ENCODE measurements around the gene NXN.
"Not testable (repeated sequence)": the region's sequence is repeated elsewhere in the genome, so short reads cannot be mapped to it uniquely, and the experiment has no call there.

The NXN gene

DNA sequence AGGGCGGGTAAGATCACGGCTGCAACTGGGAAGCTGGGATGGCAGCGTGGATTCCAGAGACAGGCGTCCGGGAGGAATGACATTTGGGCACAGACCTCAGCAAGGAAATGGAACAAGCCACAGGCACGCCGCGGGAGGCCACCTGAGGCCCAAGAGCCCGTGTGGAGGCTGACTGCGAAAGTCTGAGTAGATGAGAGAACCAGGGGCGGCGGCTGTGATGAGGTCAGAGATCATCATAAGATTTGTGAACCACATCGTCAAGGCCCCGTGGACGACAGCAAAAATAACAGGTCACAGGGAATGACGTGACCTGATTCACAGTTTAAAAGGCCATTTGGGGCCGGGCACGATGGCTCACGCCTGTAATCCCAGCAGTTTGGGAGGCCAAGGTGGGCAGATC lies 149.2 kb downstream of the NXN start:
- no peak for DNase-seq (ENCODE audit: low spot score)

- not testable (repeated sequence) for DNase-seq (ENCODE audit: low spot score)
Observed at GRCh38 chr17:829614-830013, 150.0 kb downstream of the NXN start.

- DNase-seq (ENCODE audit: low spot score), result no peak
Observed at GRCh38 chr17:828761-829160, 150.8 kb downstream of the NXN start.

GRCh38 chr17:826778-827177 lies 152.8 kb downstream of the NXN start:
- DNase-seq (ENCODE audit: low spot score), result no peak

DNA sequence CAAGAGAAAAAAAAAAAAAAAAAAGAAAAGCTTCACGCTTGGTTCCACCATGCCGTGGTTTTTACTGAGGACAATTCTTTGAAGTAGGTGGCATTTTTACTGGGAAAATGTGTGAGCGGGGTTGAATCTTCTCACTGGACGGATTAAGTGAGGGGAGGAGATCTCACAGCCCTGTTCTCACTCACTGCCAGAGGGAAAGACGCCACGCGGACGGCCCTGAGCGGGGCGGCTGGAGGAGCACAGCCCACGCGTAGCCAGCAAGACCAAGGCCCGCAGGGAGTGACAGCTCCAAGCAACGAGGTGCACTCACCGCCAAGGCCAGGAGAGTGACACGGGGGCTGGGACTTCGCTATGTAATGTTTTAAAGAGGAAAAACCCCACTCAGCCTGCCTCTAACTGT lies 154.4 kb downstream of the NXN start:
- DNase-seq (ENCODE audit: low spot score), result no peak

- no peak for DNase-seq (ENCODE audit: low spot score)
Observed at GRCh38 chr17:824378-824777, 155.2 kb downstream of the NXN start.

- DNase-seq (ENCODE audit: low spot score), result no peak
Observed at GRCh38 chr17:823501-823902, 156.1 kb downstream of the NXN start.

DNA sequence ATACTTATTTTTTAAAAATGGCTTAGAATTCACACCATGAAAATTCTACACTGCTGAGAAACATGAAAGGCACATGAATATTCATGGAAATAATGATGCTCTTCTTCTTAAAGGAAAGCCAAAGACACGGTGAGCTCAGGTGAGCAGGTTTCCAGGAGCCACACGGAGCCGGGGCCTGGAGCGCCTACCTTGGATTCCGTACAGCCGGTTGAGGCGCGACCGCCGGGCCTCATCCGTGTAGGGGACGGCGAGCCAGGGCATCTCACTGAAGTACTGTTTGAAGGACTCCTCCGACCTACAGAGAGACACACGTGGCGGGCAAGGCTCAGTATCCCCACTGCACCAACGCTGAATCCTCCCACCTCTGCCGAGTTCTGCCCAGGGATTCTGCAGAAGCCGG lies 160.3 kb downstream of the NXN start:
- DNase-seq (ENCODE audit: low spot score), result no peak

GRCh38 chr17:814371-814770 lies 165.2 kb downstream of the NXN start:
- DNase-seq (ENCODE audit: low spot score), result no peak

DNA sequence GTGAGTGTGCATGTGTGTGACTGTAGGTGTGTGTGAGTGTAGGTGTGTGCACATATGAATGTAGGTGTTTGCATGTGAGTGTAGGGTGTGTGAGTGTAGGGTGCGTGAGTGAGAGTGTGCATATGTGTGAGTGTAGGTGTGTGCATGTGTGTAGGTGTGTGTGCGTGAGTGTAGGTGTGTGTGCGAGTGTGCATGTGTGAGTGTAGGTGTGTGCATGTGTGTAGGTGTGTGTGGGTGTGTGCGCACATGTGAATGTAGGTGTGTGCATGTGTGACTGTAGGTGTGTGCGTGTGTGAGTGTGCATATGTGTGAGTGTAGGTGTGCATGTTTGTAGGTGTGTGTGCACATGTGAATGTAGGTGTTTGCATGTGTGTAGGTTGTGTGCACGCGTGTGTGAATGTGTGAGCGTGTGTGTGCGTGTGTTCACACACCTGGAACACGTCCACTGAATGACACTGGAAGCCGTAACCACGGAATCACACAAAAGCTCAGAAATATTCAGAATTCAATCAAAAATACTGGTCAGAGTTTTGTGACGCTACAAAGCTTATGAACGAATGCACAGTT lies 166.9 kb downstream of the NXN start:
- DNase-seq (ENCODE audit: low spot score), result no peak

DNA sequence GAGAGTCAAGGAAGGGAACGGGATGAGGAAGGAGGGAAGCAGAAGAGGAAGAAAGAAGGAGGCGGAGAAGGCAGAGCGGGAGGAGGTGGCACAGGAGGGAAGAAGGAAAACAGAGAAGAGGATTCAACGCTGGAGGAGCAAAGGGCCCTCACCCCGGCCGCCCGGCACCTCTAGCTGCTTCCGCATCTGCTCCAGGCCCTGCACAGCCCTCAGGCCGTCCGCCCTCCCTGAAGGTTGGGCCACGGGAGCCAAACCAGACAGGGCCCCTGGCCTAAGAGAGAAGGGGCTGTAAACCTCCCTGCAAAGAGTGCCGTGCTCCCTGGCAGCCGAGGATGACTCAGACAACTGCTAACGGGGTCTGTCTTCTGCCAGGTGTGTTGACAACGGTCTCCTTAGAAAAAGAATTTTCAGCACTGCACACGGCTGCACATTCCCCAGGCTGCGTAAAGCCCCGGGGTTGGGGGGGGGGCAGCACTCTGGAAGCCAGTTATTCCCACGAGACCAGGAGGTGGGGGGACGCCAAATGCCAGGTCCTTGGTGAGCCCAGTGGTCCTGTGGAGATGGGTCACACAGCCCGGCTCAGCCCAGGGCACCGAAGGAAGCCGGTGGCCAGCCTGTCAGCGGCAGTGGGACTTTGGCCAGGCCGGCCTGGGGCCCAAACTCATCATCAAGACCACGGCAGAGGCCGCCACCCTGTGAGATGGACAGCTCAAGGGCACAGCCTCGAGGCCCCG lies 168.4 kb downstream of the NXN start:
- no peak for DNase-seq (ENCODE audit: low spot score)

- no peak for DNase-seq (ENCODE audit: low spot score)
Observed at GRCh38 chr17:807523-808294, 171.9 kb downstream of the NXN start.

DNA sequence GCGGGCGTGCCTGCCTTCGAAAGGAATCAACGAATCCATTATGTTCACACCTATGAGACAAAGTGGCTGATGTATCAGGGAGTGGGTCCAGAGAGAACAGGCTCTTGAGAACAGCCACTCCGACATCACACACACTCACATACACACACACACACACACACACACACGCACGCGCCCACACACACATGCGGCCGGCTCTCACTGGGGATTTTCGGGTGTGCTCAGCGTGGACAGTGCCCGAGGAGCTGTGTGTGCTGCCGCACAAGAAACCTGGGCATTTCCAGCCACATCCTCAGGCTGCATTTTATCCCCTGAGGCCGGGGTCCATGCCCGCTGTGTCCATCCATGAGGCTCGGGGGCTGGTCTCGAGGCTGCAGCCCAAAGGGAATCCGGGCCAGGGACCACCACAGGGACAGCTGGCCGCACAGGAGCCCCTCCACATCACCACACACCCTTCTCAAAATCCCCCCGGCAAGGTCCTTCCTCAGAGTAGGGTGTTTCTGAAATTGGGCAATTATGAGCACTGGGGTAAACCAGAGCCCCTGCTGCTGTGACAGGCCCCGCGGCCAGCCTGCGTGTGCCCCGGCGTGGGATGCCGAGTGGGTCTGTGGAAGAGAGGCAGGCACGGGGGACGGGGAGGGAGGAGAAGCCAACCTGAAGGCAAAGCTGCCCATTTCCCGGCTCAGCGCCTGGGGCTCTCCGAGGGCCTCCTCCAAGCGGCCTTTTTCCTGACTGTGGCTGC lies 172.6 kb downstream of the NXN start:
- no peak for DNase-seq (ENCODE audit: low spot score)

- DNase-seq (ENCODE audit: low spot score), result no peak
Observed at GRCh38 chr17:806346-806745, 173.2 kb downstream of the NXN start.

- not testable (repeated sequence) for DNase-seq (ENCODE audit: low spot score)
Observed at GRCh38 chr17:805886-806285, 173.7 kb downstream of the NXN start.

GRCh38 chr17:804541-805435 lies 174.8 kb downstream of the NXN start:
- DNase-seq (ENCODE audit: low spot score), result no peak

DNA sequence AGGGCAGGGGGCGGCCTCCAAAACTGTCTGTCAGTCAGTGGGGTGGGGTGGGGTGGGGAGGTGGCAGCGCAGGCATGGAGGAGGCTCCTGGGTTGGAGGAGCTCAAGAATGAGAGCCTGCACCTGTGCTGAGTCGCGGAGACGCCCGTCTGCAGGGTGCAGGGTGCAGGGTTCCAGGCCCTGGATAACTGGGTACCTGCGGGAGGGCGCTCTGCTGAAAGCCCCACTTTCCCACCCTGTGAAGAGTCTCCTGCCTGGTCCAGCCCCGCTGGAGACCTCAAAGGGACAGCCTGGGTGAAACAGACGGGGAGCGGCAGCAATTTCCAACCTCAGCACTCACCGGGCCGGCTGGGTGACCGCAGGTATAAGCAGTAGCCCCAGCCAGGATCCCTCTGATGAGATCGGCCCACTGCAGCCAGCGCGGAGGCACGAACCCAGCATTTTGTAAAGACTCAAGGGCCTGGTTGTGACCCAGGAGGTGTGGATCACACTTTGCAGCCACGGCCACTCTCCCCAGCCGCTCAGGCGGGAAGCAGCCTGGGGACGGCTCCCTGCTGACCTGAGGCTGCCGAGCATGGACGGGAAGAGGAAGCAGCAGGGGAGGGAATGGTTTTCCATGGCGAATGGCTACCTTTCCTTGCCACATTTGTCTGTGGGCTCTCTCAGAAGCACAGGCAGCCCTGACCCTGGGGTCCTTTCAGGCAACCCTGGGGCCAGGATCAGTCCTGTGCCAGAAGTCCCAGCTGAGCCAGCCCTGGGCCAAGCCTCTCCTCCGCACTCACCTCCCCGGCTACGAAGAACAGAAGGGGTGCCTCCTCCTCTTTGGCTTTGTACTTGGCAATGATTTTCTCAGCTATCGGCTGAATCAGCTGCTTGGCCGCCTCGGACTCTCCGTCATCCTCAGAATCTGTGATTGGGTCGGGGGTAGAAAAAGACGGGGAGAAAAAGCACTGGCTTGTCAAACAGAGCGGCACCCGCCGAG lies 176.4 kb downstream of the NXN start:
- DNase-seq (ENCODE audit: low spot score), result no peak

DNA sequence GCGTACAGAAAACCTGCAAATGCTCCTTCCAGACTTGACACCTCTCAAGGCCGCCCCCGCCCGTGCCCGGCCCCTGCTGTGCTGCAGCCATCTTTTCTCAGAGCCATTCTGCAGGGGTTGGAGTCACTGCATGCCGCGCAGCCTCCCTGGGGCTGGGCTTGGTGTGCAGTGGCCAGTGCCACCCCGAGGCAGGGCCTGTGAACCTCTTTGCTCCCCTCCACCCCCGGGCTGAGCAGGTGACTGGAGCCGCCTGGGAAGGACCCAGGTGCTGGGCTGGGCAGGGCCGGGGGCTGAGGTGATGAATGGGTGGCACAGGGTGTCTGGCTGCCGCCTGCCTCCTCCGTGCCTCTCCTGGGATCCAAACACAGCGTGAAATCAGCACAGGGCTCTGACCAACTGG lies 177.1 kb downstream of the NXN start:
- no peak for DNase-seq (ENCODE audit: low spot score)

- DNase-seq (ENCODE audit: low spot score), result no peak
Observed at GRCh38 chr17:801660-802059, 177.9 kb downstream of the NXN start.

Data from AG20443 (cell line).